ENCODE measurements around the gene NSD2.
"Not testable (repeated sequence)": the region's sequence is repeated elsewhere in the genome, so short reads cannot be mapped to it uniquely, and the experiment has no call there.

NSD2 gene

GRCh38 chr4:1989533-1990347 is 118.5 kb downstream of the NSD2 start:
- no peaks in the 10 kb centered on the region for H3K27me3 Mint-ChIP-seq
- no peaks in the 10 kb centered on the region for H3K9me3 Mint-ChIP-seq
- peak overlapping the region in 1 of 2 donors; percentile 44 for H3K27ac Mint-ChIP-seq
- no peak overlapping the region for H3K4me3 Mint-ChIP-seq
- peaks cover 53% of the 10 kb centered on the region for H3K36me3 Mint-ChIP-seq (ENCODE audit: insufficient read depth)
- ATAC-seq (replicated peaks): no peak
- no peaks in the 10 kb centered on the region for H3K4me1 Mint-ChIP-seq (ENCODE audit: low read depth in 2 of 2)
- no peak for DNase-seq

GRCh38 chr4:1990348-1990645 is 119.1 kb downstream of the NSD2 start:
- no peaks in the 10 kb centered on the region for H3K4me1 Mint-ChIP-seq (ENCODE audit: low read depth in 2 of 2)
- ATAC-seq (replicated peaks): no peak

DNA sequence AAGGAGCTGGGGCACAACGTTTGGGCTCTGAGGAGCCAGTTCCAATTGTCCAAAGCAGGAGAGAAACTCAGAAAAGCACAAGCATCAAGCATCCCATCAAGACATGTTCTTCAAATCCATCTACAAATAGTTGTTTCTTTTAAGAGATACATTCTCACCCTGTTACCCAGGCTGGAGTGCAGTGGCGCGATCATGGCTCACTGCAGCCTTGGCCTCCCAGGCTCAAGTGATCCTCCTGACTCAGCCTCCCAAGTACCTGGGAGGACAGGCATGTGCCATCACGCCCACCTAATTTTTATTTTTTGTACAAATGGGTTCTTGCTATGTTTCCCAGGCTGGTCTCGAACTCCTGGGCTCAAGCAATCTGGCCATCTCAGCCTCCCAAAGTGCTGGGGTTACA is 119.5 kb downstream of the NSD2 start:
- H3K4me3 Mint-ChIP-seq: no peak overlapping the region
- H3K4me1 Mint-ChIP-seq (ENCODE audit: low read depth in 2 of 2): peaks cover 0 to 3% of the 10 kb centered on the region in 2 donors
- no peak for ATAC-seq (replicated peaks)
- H3K36me3 Mint-ChIP-seq (ENCODE audit: insufficient read depth): peaks cover 51% of the 10 kb centered on the region
- H3K9me3 Mint-ChIP-seq: no peaks in the 10 kb centered on the region
- DNase-seq: no peak
- peak overlapping the region in 1 of 2 donors; percentile 16 for H3K27ac Mint-ChIP-seq
- no peaks in the 10 kb centered on the region for H3K27me3 Mint-ChIP-seq

More at GRCh38 chr4:1990348-1990645, 119.1 kb downstream of the NSD2 start:
- Mint-ChIP-seq H3K9me3 (no peaks in the 10 kb centered on the region), H3K27ac (peak overlapping the region in 1 of 2 donors; percentile 44), H3K36me3 (ENCODE audit: insufficient read depth) (peaks cover 51% of the 10 kb centered on the region), H3K4me3 (no peak overlapping the region), H3K27me3 (no peaks in the 10 kb centered on the region)
- DNase-seq: no peak

DNA sequence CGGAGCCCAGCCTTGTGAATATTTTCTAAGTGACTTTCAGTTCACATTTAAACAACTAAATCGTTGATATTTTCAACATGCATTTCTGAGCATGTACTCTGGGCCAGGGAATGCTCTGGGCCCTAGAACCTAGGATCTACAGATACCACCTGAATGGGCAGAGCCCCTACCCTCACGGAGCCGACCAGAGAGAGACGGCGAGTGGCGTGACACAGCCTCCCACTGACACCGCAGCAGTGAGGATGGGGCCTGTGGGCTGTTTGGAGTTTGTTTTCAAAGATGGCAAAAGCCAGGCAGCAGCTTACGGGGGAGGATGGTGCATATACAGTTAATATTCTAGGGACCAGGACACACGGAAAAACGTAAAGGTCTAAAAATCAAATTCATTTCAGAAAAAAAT is 119.9 kb downstream of the NSD2 start:
- no peak for ATAC-seq (replicated peaks)
- Mint-ChIP-seq H3K27ac (peak overlapping the region in 1 of 2 donors; percentile 16), H3K27me3 (no peaks in the 10 kb centered on the region), H3K9me3 (no peaks in the 10 kb centered on the region), H3K4me3 (no peak overlapping the region), H3K4me1 (ENCODE audit: low read depth in 2 of 2) (peaks cover 0 to 5% of the 10 kb centered on the region in 2 donors), H3K36me3 (ENCODE audit: insufficient read depth) (peaks cover 49% of the 10 kb centered on the region)
- DNase-seq: no peak

GRCh38 chr4:1991596-1992434 is 120.6 kb downstream of the NSD2 start:
- Mint-ChIP-seq H3K27ac (no peak overlapping the region), H3K27me3 (no peaks in the 10 kb centered on the region), H3K4me1 (ENCODE audit: low read depth in 2 of 2) (peaks cover 0 to 10% of the 10 kb centered on the region in 2 donors), H3K4me3 (no peak overlapping the region), H3K36me3 (ENCODE audit: insufficient read depth) (peaks cover 43% of the 10 kb centered on the region), H3K9me3 (no peaks in the 10 kb centered on the region)
- ATAC-seq (replicated peaks) (no peak), DNase-seq (no peak)

DNA sequence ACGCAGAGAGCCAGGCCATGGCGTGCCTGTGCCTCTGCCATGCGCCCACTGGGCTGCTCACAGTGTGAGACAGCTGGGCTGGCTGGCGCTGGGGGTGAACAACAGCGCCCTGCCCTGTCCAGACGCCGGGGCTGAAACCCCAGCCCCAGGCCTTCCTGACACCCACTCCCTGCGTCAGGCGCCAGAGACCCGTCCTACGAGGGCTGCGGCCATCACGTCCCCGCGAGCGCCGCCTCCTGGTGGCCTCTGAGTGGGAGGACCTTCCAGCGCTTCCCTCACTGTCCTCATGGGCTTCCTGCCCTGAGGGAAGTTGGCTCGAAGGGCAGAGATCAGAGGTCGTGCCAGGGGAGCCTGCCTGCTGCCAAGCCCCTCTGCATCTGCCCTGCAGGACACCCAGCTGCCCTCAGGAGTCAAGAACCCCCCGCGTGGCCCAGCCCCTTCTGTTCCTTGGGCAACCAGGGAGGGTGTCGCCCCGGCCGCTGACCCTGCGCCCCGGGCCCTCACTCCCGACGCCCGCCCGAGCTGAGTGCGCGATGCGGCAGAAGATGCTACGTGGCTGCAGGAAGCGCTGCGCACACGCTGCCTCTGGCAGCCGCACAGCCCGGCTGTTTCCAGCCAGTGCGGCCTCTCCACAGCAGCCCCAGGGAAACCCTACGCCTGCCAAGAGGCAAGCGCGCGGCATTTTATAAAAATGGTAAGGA is 121.4 kb downstream of the NSD2 start:
- ATAC-seq (replicated peaks) (no peak), DNase-seq (no peak)
- Mint-ChIP-seq H3K4me3 (no peak overlapping the region), H3K9me3 (no peaks in the 10 kb centered on the region), H3K27ac (no peak overlapping the region), H3K27me3 (no peaks in the 10 kb centered on the region), H3K36me3 (ENCODE audit: insufficient read depth) (peaks cover 42% of the 10 kb centered on the region), H3K4me1 (ENCODE audit: low read depth in 2 of 2) (peaks cover 2 to 13% of the 10 kb centered on the region in 2 donors)

- H3K36me3 Mint-ChIP-seq (ENCODE audit: insufficient read depth): peaks cover 37% of the 10 kb centered on the region
- no peak overlapping the region for H3K27ac Mint-ChIP-seq
- ATAC-seq (replicated peaks): no peak
- peaks cover 2 to 4% of the 10 kb centered on the region in 2 donors for H3K9me3 Mint-ChIP-seq
- H3K27me3 Mint-ChIP-seq: no peaks in the 10 kb centered on the region
- no peak overlapping the region for H3K4me3 Mint-ChIP-seq
- peaks cover 2 to 18% of the 10 kb centered on the region in 2 donors for H3K4me1 Mint-ChIP-seq (ENCODE audit: low read depth in 2 of 2)
- DNase-seq: no peak
These were observed 122.0 kb downstream of the NSD2 start for GRCh38 chr4:1993169-1993516.

- not testable (repeated sequence) for DNase-seq; H3K4me3 Mint-ChIP-seq; H3K27me3 Mint-ChIP-seq; H3K9me3 Mint-ChIP-seq; ATAC-seq (replicated peaks)
- Mint-ChIP-seq H3K27ac (peak overlapping the region; percentile 29 to 68), H3K4me1 (ENCODE audit: low read depth in 2 of 2) (peaks cover 7 to 26% of the 10 kb centered on the region in 2 donors), H3K36me3 (ENCODE audit: insufficient read depth) (peaks cover 31% of the 10 kb centered on the region)
These were observed 122.7 kb downstream of the NSD2 start for GRCh38 chr4:1993718-1994516.

DNA sequence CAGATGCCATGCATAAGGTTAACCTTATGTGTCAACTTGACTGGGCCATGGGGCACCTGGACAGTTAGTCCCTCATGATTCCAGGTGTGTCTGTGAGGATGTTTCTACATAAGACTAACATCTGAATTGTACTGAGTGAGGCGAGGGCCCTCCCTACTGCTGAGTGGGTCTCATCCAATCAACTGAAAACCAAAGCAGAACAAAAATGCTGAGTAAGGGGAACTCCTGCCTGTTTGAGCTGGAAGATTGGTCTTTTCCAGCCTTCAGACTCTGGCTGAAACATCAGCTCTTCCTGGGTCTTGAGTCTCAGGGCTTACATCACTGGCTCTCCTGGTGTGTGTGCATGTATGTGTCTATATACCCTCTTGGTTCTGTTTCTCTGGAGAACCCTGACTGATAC is 123.7 kb downstream of the NSD2 start:
- Mint-ChIP-seq H3K27ac (no peak overlapping the region), H3K4me1 (ENCODE audit: low read depth in 2 of 2) (peaks cover 10 to 35% of the 10 kb centered on the region in 2 donors), H3K27me3 (no peaks in the 10 kb centered on the region), H3K36me3 (ENCODE audit: insufficient read depth) (peaks cover 24% of the 10 kb centered on the region), H3K9me3 (peaks cover 11 to 19% of the 10 kb centered on the region in 2 donors), H3K4me3 (no peak overlapping the region)
- DNase-seq (no peak), ATAC-seq (replicated peaks) (no peak)

GRCh38 chr4:1996866-1997611 is 125.8 kb downstream of the NSD2 start:
- Mint-ChIP-seq H3K27me3 (no peaks in the 10 kb centered on the region), H3K36me3 (ENCODE audit: insufficient read depth) (peaks cover 10% of the 10 kb centered on the region), H3K4me3 (no peak overlapping the region), H3K4me1 (ENCODE audit: low read depth in 2 of 2) (peaks cover 18 to 47% of the 10 kb centered on the region in 2 donors), H3K27ac (no peak overlapping the region), H3K9me3 (peaks cover 14 to 25% of the 10 kb centered on the region in 2 donors)
- DNase-seq: no peak
- ATAC-seq (replicated peaks): no peak

DNA sequence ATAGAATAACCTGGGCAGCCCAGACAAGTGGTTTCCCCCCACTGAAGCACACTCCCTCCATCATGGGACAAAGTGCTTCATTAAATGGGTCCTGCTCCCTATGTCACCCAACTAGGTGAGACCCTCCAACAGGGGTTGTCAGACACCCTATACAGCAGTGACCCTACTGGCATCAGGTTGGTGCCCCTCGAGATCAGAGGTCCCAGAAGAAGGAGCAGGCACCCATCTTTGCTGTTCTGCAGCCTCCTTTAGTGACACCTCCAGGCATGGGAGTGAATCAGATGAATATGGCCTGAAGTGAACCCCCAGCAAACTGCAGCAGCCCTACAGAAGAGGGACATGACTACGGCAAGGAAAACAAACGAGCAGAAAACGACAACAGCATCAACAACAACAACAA is 126.5 kb downstream of the NSD2 start:
- ATAC-seq (replicated peaks) (no peak), DNase-seq (no peak)
- Mint-ChIP-seq H3K36me3 (ENCODE audit: insufficient read depth) (peaks cover 11% of the 10 kb centered on the region), H3K9me3 (peaks cover 14 to 25% of the 10 kb centered on the region in 2 donors), H3K4me1 (ENCODE audit: low read depth in 2 of 2) (peaks cover 23 to 51% of the 10 kb centered on the region in 2 donors), H3K4me3 (no peak overlapping the region), H3K27ac (no peak overlapping the region), H3K27me3 (no peaks in the 10 kb centered on the region)

GRCh38 chr4:1998296-1998695 is 127.1 kb downstream of the NSD2 start:
- H3K9me3 Mint-ChIP-seq: peaks cover 14 to 25% of the 10 kb centered on the region in 2 donors
- H3K27ac Mint-ChIP-seq: no peak overlapping the region
- peaks cover 12% of the 10 kb centered on the region for H3K36me3 Mint-ChIP-seq (ENCODE audit: insufficient read depth)
- DNase-seq (no peak), ATAC-seq (replicated peaks) (no peak)
- peaks cover 26 to 57% of the 10 kb centered on the region in 2 donors for H3K4me1 Mint-ChIP-seq (ENCODE audit: low read depth in 2 of 2)
- no peaks in the 10 kb centered on the region for H3K27me3 Mint-ChIP-seq
- H3K4me3 Mint-ChIP-seq: peak overlapping the region in 1 of 2 donors; percentile 3
